C4-2B (cell line): ENCODE measurements around the gene LATS1.

Experiments
- H3K27ac ChIP-seq: fragments of 450-650 bp; 2 replicates; pipeline ENCODE4 v1.5.1; 2017
- CTCF ChIP-seq: fragments of 450-650 bp; conservative IDR thresholded peaks from 2 replicates; pipeline ENCODE4 v1.5.1; 2017; ENCODE audit warnings: mild to moderate bottlenecking
- ZFX ChIP-seq: fragments of 450-650 bp; IDR thresholded peaks from 2 replicates; pipeline ENCODE4 v1.6.1; 2017

The LATS1 gene

GRCh38 chr6:149627672-149628071 is 90.2 kb downstream of the LATS1 start:
- no peak overlapping the region for H3K27ac ChIP-seq
- TF ChIP-seq CTCF (no peak), ZFX (no peak)

GRCh38 chr6:149615805-149616204 is 102.1 kb downstream of the LATS1 start:
- H3K27ac ChIP-seq: no peak overlapping the region
- TF ChIP-seq CTCF: no peak

GRCh38 chr6:149614337-149614736 is 103.6 kb downstream of the LATS1 start:
- H3K27ac ChIP-seq: no peak overlapping the region
- TF ChIP-seq CTCF: no peak
- no peak for TF ChIP-seq ZFX

GRCh38 chr6:149608381-149608982 is 109.4 kb downstream of the LATS1 start:
- no peak overlapping the region for H3K27ac ChIP-seq
- no peak for TF ChIP-seq CTCF
- no peak for TF ChIP-seq ZFX
